OCI-M2 (cell line): ENCODE measurements around the gene IFI27.
"Not testable (repeated sequence)": the region's sequence is repeated elsewhere in the genome, so short reads cannot be mapped to it uniquely, and the experiment has no call there.

ENCODE experiments used
- DNase-seq: peaks from one replicate; lab custom pipeline; 2025; ENCODE audit not compliant: unreplicated experiment; lab: John Stamatoyannopoulos, UW

Gene IFI27

GRCh38 chr14:94145902-94146527 is 35.5 kb downstream of the IFI27 start:
- DNase-seq = no peak

- no peak for DNase-seq
These were observed 42.1 kb downstream of the IFI27 start for GRCh38 chr14:94152676-94153075.

- DNase-seq = no peak
These were observed 43.3 kb downstream of the IFI27 start for GRCh38 chr14:94153750-94154342.

GRCh38 chr14:94156143-94156542 is 45.6 kb downstream of the IFI27 start:
- DNase-seq = not testable (repeated sequence)

- DNase-seq = no peak
These were observed 46.7 kb downstream of the IFI27 start for GRCh38 chr14:94157197-94157596.

GRCh38 chr14:94158239-94158883 is 47.8 kb downstream of the IFI27 start:
- no peak for DNase-seq

- DNase-seq = no peak
These were observed 50.5 kb downstream of the IFI27 start for GRCh38 chr14:94161058-94161457.

- no peak for DNase-seq
These were observed 51.4 kb downstream of the IFI27 start for GRCh38 chr14:94161981-94162380.

GRCh38 chr14:94162466-94162865 is 51.9 kb downstream of the IFI27 start:
- no peak for DNase-seq

GRCh38 chr14:94163796-94164195 is 53.3 kb downstream of the IFI27 start:
- DNase-seq = no peak

GRCh38 chr14:94164685-94165431 is 54.3 kb downstream of the IFI27 start:
- no peak for DNase-seq

- DNase-seq = no peak
These were observed 55.2 kb downstream of the IFI27 start for GRCh38 chr14:94165744-94166143.
